Gastrocnemius medialis (tissue), 4 donors: ENCODE data around the gene RNF214.

ENCODE experiments used
- CTCF ChIP-seq, 5 experiments: fragments of 450-650 bp in 3 of 5; fragments of 200-600 bp in 2 of 5; sonication (generic) in 2 of 5; IDR thresholded peaks in 4 of 5; conservative IDR thresholded peaks in 1 of 5; 1 replicate in 4 of 5; 2 replicates in 1 of 5; pipeline ENCODE4 v1.5.1; 2016 to 2019; ENCODE audit warnings: antibody characterized with exemption in 5 of 5, mild to moderate bottlenecking in 3 of 5, moderate library complexity in 3 of 5
- POLR2A ChIP-seq, 2 donors: fragments of 450-650 bp; IDR thresholded peaks; one replicate each; pipeline ENCODE4 v1.6.1; 2017; ENCODE audit warnings: antibody characterized with exemption in 2 of 2, mild to moderate bottlenecking in 2 of 2, moderate library complexity in 2 of 2

GRCh38 chr11:117183724-117184349, 48.6 kb upstream of the RNF214 start:
- TF ChIP-seq CTCF (IDR thresholded peaks at IDR 0.05 in 4 of 5, conservative IDR thresholded peaks at IDR 0.05 in 1 of 5) = no peak
- no peak for TF ChIP-seq POLR2A (IDR thresholded peaks at IDR 0.05)
